HCT116 (cell line): ENCODE measurements around the gene AGFG2. TPM values are rescaled to one million over a fixed set of nuclear protein-coding genes. Genes with fewer than 3 reads are reported as not detected.
A peak's percentile ranks its signal among the peaks of the same experiment; 100 is the strongest.

Source experiments
- ATAC-seq: fragments of 200-7000 bp; cut with Tn5 transposase; 2 replicates; pipeline ENCODE4 v1.9.1; 2020; ENCODE audit warnings: mild to moderate bottlenecking, moderate library complexity
- BruUV-seq: library from RNA; stranded (reverse); fragments of 400-500 nt; replicated peaks from 2 replicates; lab custom pipeline; 2021; lab: Mats Ljungman, UMichigan
- CTCF ChIA-PET: fragments of 300-600 bp; sonication (Branson Sonifier 250); formaldehyde crosslinking; loops from one replicate; lab custom pipeline; 2021; ENCODE audit warnings: antibody characterized with exemption; lab: Charles Lee
- POLR2A ChIA-PET: fragments of 300-600, 350-600 bp; sonication (Branson Sonifier 250); formaldehyde crosslinking; loops from one replicate; lab custom pipeline; 2021; ENCODE audit warnings: antibody characterized with exemption; lab: Charles Lee
- RAD21 ChIA-PET, 2 experiments: fragments of 300-600 bp; sonication (Branson Sonifier 250); formaldehyde crosslinking; loops; one replicate each; lab custom pipeline; 2023; ENCODE audit warnings: low total read pairs in 2 of 2; ENCODE audit not compliant: uncharacterized antibody in 2 of 2, unreplicated experiment in 2 of 2, low non-redundant PET in 1 of 2; lab: Charles Lee
- DNase-seq: peaks from one replicate; pipeline ENCODE4 v3.0.0-alpha.2; 2010; ENCODE audit warnings: low read depth, low spot score
- H2AFZ ChIP-seq: fragments of 200-600 bp; shearing (Covaris generic), sonication (generic); 2 replicates; pipeline ENCODE4 v1.6.1; 2017; ENCODE audit warnings: low read depth, mixed run types, mixed read lengths, antibody characterized with exemption, low read length; ENCODE audit not compliant: poor library complexity, severe bottlenecking
- H3K27ac ChIP-seq: 2 replicates; pipeline ENCODE4 v1.5.1; 2012; ENCODE audit warnings: low read depth, low read length
- H3K27me3 ChIP-seq: fragments of 200-600 bp; sonication (generic); 2 replicates; pipeline ENCODE4 v1.6.1; 2016; ENCODE audit warnings: mixed run types, low read length, mixed read lengths; ENCODE audit not compliant: insufficient read depth
- H3K36me3 ChIP-seq, 2 experiments: fragments of 200-500 bp in 1 of 2; fragments of 200-600 bp in 1 of 2; sonication (Bioruptor generic) in 1 of 2; sonication (generic) in 1 of 2; 2 replicates each; pipeline versions ENCODE4 v1.5.1 to v1.6.1; 2014 to 2016; ENCODE audit warnings: low read length in 2 of 2, inconsistent platforms in 1 of 2, mixed read lengths in 1 of 2, mixed run types in 1 of 2; ENCODE audit not compliant: insufficient read depth in 2 of 2, control insufficient read depth in 1 of 2
- H3K4me1 ChIP-seq, 2 experiments: fragments of 200-600 bp in 1 of 2; sonication (generic) in 1 of 2; 2 replicates each; pipeline versions ENCODE4 v1.5.1 to v1.6.1; 2012 to 2017; ENCODE audit warnings: low read length in 2 of 2, inconsistent platforms in 1 of 2, mild to moderate bottlenecking in 1 of 2, mixed read lengths in 1 of 2, mixed run types in 1 of 2, moderate library complexity in 1 of 2; ENCODE audit not compliant: insufficient read depth in 2 of 2, control insufficient read depth in 1 of 2
- H3K4me2 ChIP-seq: fragments of 200-600 bp; sonication (generic); 2 replicates; pipeline ENCODE4 v1.6.1; 2017; ENCODE audit warnings: mixed run types, low read length, mixed read lengths
- H3K4me3 ChIP-seq, 2 experiments: fragments of 200-600 bp in 1 of 2; sonication (generic) in 1 of 2; replicated peaks in 1 of 2; 2 replicates each; pipeline ENCODE4 v1.5.1; 2011 to 2016; ENCODE audit warnings: low read length in 2 of 2, control low read depth in 1 of 2, low read depth in 1 of 2, mild to moderate bottlenecking in 1 of 2, mixed read lengths in 1 of 2, mixed run types in 1 of 2
- H3K79me2 ChIP-seq: fragments of 200-600 bp; sonication (generic); 2 replicates; pipeline ENCODE4 v1.6.1; 2017; ENCODE audit warnings: mild to moderate bottlenecking, mixed run types, low read length, moderate library complexity, mixed read lengths; ENCODE audit not compliant: insufficient read depth
- H3K9ac ChIP-seq: fragments of 200-600 bp; sonication (generic); 2 replicates; pipeline ENCODE4 v1.6.1; 2016; ENCODE audit warnings: low read length, mixed read lengths
- H3K9me2 ChIP-seq: fragments of 200-600 bp; sonication (generic), shearing (Covaris generic); 2 replicates; pipeline ENCODE4 v1.6.1; 2017; ENCODE audit warnings: mixed run types, mild to moderate bottlenecking, moderate library complexity; ENCODE audit not compliant: insufficient read depth
- H3K9me3 ChIP-seq, 2 experiments: fragments of 200-500 bp in 1 of 2; fragments of 200-600 bp in 1 of 2; sonication (Bioruptor generic) in 1 of 2; sonication (generic) in 1 of 2; 2 replicates each; pipeline ENCODE4 v1.6.1; 2014 to 2017; ENCODE audit warnings: low read length in 2 of 2, mixed read lengths in 2 of 2, inconsistent platforms in 1 of 2, low read depth in 1 of 2, mild to moderate bottlenecking in 1 of 2, mixed run types in 1 of 2, moderate library complexity in 1 of 2; ENCODE audit not compliant: control insufficient read depth in 1 of 2, insufficient read depth in 1 of 2
- H4K20me1 ChIP-seq: fragments of 200-600 bp; sonication (generic), shearing (Covaris generic); 2 replicates; pipeline ENCODE4 v1.6.1; 2017; ENCODE audit warnings: mixed run types, mild to moderate bottlenecking, moderate library complexity; ENCODE audit not compliant: insufficient read depth
- CBX3 ChIP-seq: IDR thresholded peaks from 2 replicates; pipeline ENCODE4 v1.6.1; 2012; ENCODE audit warnings: low read depth
- EGR1 ChIP-seq: IDR thresholded peaks from 2 replicates; pipeline ENCODE4 v1.6.1; 2012; ENCODE audit warnings: low read depth
- ELF1 ChIP-seq: IDR thresholded peaks from 2 replicates; pipeline ENCODE4 v1.6.1; 2012; ENCODE audit warnings: low read depth, borderline replicate concordance
- EZH2 ChIP-seq: fragments of 200-600 bp; sonication (generic); IDR thresholded peaks from 2 replicates; pipeline ENCODE4 v1.6.1; 2017; ENCODE audit warnings: antibody characterized with exemption, mixed run types
- JUND ChIP-seq: IDR thresholded peaks from 2 replicates; pipeline ENCODE4 v1.6.1; 2012
- POLR2A ChIP-seq: IDR thresholded peaks from 2 replicates; pipeline ENCODE4 v1.7.0; 2011; ENCODE audit warnings: borderline replicate concordance; ENCODE audit not compliant: insufficient read depth, insufficient read length; ENCODE audit errors: extremely low read depth
- POLR2AphosphoS5 ChIP-seq: IDR thresholded peaks from 2 replicates; pipeline ENCODE4 v1.6.1; 2011; ENCODE audit warnings: mild to moderate bottlenecking, low read depth, low read length, moderate library complexity
- RAD21 ChIP-seq: IDR thresholded peaks from 2 replicates; pipeline ENCODE4 v1.6.1; 2012; ENCODE audit warnings: low read depth, mild to moderate bottlenecking
- SIN3A ChIP-seq: IDR thresholded peaks from 2 replicates; pipeline ENCODE4 v1.6.1; 2012; ENCODE audit warnings: low read depth
- SP1 ChIP-seq: IDR thresholded peaks from 2 replicates; pipeline ENCODE4 v1.6.1; 2012; ENCODE audit warnings: low read depth
- YY1 ChIP-seq: IDR thresholded peaks from 2 replicates; pipeline ENCODE4 v1.6.1; 2011; ENCODE audit warnings: low read length, low read depth, moderate library complexity, mild to moderate bottlenecking; ENCODE audit not compliant: insufficient replicate concordance; ENCODE audit errors: extremely low read depth
- ZFX ChIP-seq: fragments of 450-650 bp; IDR thresholded peaks from 2 replicates; pipeline ENCODE4 v1.6.1; 2017
- ZNF274 ChIP-seq: fragments of 200-500 bp; sonication (Bioruptor generic); IDR thresholded peaks from 2 replicates; pipeline ENCODE4 v1.6.1; 2014; ENCODE audit warnings: mild to moderate bottlenecking, low read depth, low read length, inconsistent platforms
- intact Hi-C: fragments of 100-400 bp; cut with micrococcal nuclease; formaldehyde crosslinking; loops from 2 replicates; pipeline ENCODE4 v1.10.0; 2022
- total RNA-seq: library from RNA; stranded (reverse); gene quantifications from one replicate; pipeline ENCODE4 v1.2.1, GENCODE V29; 2021; ENCODE audit not compliant: unreplicated experiment
- TF ChIP-seq, protein P1 (sequence below), 3 experiments: fragments of 200-600 bp in 1 of 3; sonication (generic) in 1 of 3; IDR thresholded peaks in 2 of 3; conservative IDR thresholded peaks in 1 of 3; 2 replicates each; pipeline ENCODE4 v1.5.1; 2012 to 2017; ENCODE audit warnings: low read depth in 2 of 3, low read length in 2 of 3, antibody characterized with exemption in 1 of 3, borderline replicate concordance in 1 of 3, control low read depth in 1 of 3, mild to moderate bottlenecking in 1 of 3, mixed read lengths in 1 of 3, mixed run types in 1 of 3, moderate library complexity in 1 of 3; ENCODE audit not compliant: insufficient read depth in 1 of 3
- TF ChIP-seq, protein P2 (sequence below): IDR thresholded peaks from 2 replicates; pipeline ENCODE4 v1.6.1; 2012
- TF ChIP-seq, protein P3 (sequence below): IDR thresholded peaks from 2 replicates; pipeline ENCODE4 v1.6.1; 2012; ENCODE audit warnings: low read depth
- TF ChIP-seq, protein P4 (sequence below): IDR thresholded peaks from 2 replicates; pipeline ENCODE4 v1.6.1; 2011; ENCODE audit warnings: mild to moderate bottlenecking, low read length, moderate library complexity; ENCODE audit not compliant: insufficient replicate concordance; ENCODE audit errors: extremely low read depth
- TF ChIP-seq, protein P5 (sequence below): IDR thresholded peaks from 2 replicates; pipeline ENCODE4 v1.6.1; 2012

AGFG2 gene
- total RNA-seq, 1 experiment from 2014 or later, result 14.0 TPM

DNA sequence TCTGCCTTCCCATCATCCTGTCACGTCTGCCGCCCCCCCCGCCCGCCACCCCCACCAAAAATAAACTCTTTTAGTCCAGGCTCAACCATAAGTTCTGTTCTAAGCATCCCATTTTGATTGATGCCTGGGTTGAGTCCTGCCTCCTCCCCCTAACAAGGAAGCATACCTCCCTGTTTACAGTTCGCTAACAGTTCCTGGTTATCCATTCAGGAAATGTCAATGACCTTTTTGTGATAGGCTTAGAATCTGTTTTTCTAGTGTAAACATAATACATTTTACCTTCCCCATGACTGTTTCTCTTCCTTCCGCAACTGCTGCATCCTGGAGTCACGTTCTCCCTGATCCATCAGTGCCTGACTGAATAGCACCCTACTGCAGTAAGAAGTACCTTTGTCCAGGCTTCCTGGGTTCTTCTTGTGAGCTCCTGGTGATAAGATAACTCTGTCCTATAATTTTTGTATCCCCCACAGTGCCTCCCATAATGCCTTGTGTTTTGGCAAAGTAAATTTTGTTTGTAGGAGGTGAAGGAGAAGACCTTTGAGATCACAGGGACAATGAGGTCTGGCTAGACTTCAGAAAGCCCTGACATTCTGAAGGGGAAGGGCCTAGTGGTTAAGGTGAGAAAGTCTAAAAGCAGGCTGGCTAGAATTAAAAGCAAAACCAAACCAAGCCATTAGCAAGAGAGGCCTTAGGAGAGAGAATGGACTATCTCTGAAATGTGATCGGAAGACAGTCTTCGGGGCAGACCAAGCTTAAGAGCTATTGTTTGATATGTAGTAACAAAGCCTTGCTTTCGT lies 7.3 kb downstream of the AGFG2 start:
- H2AFZ ChIP-seq, result no peak overlapping the region
- intact Hi-C loops, result no loop called here
- peaks cover 14% of the 10 kb centered on the region; the same call in 1 of the 2 replicates for H3K79me2 ChIP-seq
- no peak for DNase-seq
- peak overlapping the region in 1 of 2 experiments; percentile 38; a peak in 2 of 4 replicates for H3K4me3 ChIP-seq
- H3K4me1 ChIP-seq, result peaks cover 50 to 56% of the 10 kb centered on the region in 2 experiments
- peaks cover 0 to 2% of the 10 kb centered on the region in 2 experiments; a peak in 1 of 4 replicates for H3K36me3 ChIP-seq
- peak overlapping the region; percentile 61 for H3K9ac ChIP-seq
- TF ChIP-seq, protein P1, sequence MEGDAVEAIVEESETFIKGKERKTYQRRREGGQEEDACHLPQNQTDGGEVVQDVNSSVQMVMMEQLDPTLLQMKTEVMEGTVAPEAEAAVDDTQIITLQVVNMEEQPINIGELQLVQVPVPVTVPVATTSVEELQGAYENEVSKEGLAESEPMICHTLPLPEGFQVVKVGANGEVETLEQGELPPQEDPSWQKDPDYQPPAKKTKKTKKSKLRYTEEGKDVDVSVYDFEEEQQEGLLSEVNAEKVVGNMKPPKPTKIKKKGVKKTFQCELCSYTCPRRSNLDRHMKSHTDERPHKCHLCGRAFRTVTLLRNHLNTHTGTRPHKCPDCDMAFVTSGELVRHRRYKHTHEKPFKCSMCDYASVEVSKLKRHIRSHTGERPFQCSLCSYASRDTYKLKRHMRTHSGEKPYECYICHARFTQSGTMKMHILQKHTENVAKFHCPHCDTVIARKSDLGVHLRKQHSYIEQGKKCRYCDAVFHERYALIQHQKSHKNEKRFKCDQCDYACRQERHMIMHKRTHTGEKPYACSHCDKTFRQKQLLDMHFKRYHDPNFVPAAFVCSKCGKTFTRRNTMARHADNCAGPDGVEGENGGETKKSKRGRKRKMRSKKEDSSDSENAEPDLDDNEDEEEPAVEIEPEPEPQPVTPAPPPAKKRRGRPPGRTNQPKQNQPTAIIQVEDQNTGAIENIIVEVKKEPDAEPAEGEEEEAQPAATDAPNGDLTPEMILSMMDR (IDR thresholded peaks at IDR 0.05 in 2 of 3, conservative IDR thresholded peaks at IDR 0.05 in 1 of 3; ENCODE audit: borderline replicate concordance in 1 of 3, insufficient read depth in 1 of 3, low read depth in 2 of 3, low read length in 2 of 3), result no peak
- TF ChIP-seq ZNF274 (no peak), YY1 (no peak), EZH2 (no peak), SP1 (no peak), ELF1 (no peak), RAD21 (no peak), POLR2A (no peak), ZFX (no peak), CBX3 (no peak), POLR2AphosphoS5 (no peak), EGR1 (no peak), JUND (no peak), SIN3A (no peak)
- TF ChIP-seq, protein P2, sequence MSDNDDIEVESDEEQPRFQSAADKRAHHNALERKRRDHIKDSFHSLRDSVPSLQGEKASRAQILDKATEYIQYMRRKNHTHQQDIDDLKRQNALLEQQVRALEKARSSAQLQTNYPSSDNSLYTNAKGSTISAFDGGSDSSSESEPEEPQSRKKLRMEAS, result no peak
- TF ChIP-seq, protein P3, sequence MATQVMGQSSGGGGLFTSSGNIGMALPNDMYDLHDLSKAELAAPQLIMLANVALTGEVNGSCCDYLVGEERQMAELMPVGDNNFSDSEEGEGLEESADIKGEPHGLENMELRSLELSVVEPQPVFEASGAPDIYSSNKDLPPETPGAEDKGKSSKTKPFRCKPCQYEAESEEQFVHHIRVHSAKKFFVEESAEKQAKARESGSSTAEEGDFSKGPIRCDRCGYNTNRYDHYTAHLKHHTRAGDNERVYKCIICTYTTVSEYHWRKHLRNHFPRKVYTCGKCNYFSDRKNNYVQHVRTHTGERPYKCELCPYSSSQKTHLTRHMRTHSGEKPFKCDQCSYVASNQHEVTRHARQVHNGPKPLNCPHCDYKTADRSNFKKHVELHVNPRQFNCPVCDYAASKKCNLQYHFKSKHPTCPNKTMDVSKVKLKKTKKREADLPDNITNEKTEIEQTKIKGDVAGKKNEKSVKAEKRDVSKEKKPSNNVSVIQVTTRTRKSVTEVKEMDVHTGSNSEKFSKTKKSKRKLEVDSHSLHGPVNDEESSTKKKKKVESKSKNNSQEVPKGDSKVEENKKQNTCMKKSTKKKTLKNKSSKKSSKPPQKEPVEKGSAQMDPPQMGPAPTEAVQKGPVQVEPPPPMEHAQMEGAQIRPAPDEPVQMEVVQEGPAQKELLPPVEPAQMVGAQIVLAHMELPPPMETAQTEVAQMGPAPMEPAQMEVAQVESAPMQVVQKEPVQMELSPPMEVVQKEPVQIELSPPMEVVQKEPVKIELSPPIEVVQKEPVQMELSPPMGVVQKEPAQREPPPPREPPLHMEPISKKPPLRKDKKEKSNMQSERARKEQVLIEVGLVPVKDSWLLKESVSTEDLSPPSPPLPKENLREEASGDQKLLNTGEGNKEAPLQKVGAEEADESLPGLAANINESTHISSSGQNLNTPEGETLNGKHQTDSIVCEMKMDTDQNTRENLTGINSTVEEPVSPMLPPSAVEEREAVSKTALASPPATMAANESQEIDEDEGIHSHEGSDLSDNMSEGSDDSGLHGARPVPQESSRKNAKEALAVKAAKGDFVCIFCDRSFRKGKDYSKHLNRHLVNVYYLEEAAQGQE, result no peak
- TF ChIP-seq, protein P4, sequence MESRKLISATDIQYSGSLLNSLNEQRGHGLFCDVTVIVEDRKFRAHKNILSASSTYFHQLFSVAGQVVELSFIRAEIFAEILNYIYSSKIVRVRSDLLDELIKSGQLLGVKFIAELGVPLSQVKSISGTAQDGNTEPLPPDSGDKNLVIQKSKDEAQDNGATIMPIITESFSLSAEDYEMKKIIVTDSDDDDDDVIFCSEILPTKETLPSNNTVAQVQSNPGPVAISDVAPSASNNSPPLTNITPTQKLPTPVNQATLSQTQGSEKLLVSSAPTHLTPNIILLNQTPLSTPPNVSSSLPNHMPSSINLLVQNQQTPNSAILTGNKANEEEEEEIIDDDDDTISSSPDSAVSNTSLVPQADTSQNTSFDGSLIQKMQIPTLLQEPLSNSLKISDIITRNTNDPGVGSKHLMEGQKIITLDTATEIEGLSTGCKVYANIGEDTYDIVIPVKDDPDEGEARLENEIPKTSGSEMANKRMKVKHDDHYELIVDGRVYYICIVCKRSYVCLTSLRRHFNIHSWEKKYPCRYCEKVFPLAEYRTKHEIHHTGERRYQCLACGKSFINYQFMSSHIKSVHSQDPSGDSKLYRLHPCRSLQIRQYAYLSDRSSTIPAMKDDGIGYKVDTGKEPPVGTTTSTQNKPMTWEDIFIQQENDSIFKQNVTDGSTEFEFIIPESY, result no peak
- TF ChIP-seq, protein P5, sequence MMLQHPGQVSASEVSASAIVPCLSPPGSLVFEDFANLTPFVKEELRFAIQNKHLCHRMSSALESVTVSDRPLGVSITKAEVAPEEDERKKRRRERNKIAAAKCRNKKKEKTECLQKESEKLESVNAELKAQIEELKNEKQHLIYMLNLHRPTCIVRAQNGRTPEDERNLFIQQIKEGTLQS, result no peak
- TF ChIP-seq, all 23 proteins: peak for 0
- ChIA-PET POLR2A (interaction anchor here (0.7 to 1.7 kb wide), 2 partner anchors 40 to 44 kb away, joined by 3 to 10 read pairs; partner anchors contain the start of genes FBXO24 and LRCH4), RAD21 (no interaction called here), CTCF (interaction anchor here (0.9 to 1.3 kb wide), 4 partner anchors 11 to 77 kb away, joined by 3 to 10 read pairs (median 4); no protein-coding TSS in a partner anchor)
- Histone ChIP-seq H3K9me3 (no peaks in the 10 kb centered on the region), H3K9me2 (no peaks in the 10 kb centered on the region), H3K4me2 (peak overlapping the region; percentile 79), H3K27ac (peak overlapping the region; percentile 95), H4K20me1 (no peaks in the 10 kb centered on the region), H3K27me3 (no peaks in the 10 kb centered on the region)
- BruUV-seq, result no TSS peak
- peak; percentile 45 for ATAC-seq
